ENCODE data around the gene AXIN1.

GRCh38 chr16:305916-306626, 46.5 kb downstream of the AXIN1 start:
- no peak for TF ChIP-seq CTCF (IDR thresholded peaks at IDR 0.05)
- TF ChIP-seq EP300 (IDR thresholded peaks at IDR 0.05), result no peak
- no peak for TF ChIP-seq POLR2A (IDR thresholded peaks at IDR 0.05)
